ENCODE measurements around the gene ENPP6.
"Not testable (repeated sequence)": the region's sequence is repeated elsewhere in the genome, so short reads cannot be mapped to it uniquely, and the experiment has no call there.

ENPP6 gene

GRCh38 chr4:184234155-184234554 lies 16.5 kb upstream of the ENPP6 start:
- DNase-seq, result no peak

DNA sequence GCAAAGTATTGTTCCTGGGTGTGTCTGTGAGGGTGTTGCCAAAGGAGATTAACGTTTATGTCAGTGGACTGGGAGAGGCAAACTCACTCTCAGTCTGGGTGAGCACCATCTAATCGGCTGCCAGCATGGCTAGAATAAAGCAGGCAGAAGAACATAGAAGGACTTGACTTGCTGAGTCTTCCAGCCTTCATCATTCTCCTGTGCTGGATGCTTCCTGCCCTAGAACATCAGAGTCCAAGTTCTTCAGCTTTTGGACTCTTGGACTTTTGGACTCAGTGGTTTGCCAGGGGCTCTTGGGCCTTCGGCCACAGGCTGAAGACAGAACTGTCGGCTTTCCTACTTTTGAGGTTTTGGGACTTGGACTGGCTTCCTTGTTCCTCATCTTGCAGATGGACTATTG lies 15.3 kb upstream of the ENPP6 start:
- DNase-seq, result no peak

- no peak for DNase-seq
Measured at GRCh38 chr4:184232202-184232601, 14.5 kb upstream of the ENPP6 start.

- no peak for DNase-seq
Measured at GRCh38 chr4:184231573-184231972, 13.9 kb upstream of the ENPP6 start.

GRCh38 chr4:184228056-184228705 lies 10.5 kb upstream of the ENPP6 start:
- no peak for DNase-seq

DNA sequence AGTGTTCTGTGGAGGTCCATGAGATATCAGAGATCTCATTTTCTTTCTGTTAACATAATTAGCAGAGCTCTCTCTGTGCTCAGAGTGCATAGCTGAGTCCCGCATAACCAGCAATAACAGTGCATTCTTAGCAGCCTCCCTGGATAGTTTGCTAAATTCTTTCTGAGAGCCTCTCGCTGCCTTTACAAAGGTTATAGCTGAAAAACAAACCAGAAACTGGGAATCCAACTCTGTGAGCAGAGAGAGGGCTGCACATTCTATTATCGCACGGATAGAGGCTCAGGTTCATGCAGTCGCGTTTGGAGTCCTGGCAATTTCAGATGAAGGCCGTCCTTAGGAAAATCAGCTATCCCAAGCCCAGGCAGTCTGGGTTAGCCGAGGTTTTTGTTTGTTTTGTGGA lies 1.2 kb downstream of the ENPP6 start:
- DNase-seq, result no peak

GRCh38 chr4:184215709-184216328 lies 1.9 kb downstream of the ENPP6 start:
- DNase-seq, result no peak

DNA sequence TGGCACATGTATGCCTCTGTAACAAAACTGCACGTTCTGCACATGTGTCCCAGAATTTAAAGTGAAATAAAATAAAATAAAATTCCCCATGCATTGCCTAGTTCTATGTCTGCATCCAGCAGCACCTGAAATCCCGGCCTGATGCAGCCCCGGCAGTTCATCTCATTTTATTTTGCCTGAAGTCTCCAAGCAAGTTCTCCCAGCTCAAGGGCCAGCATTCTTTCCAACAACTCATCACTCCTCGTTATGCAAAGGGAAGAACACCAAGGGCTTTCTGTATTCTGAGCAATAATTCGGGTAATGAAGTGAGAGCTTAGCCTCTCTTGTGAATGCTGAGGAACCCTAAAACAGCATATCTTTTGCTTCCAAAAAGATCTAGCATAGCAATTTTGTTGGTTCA lies 2.7 kb downstream of the ENPP6 start:
- no peak for DNase-seq

GRCh38 chr4:184207734-184208607 lies 9.7 kb downstream of the ENPP6 start:
- DNase-seq, result not testable (repeated sequence)

- DNase-seq, result no peak
Measured at GRCh38 chr4:184205243-184205642, 12.4 kb downstream of the ENPP6 start.

- DNase-seq, result no peak
Measured at GRCh38 chr4:184203300-184203699, 14.4 kb downstream of the ENPP6 start.

DNA sequence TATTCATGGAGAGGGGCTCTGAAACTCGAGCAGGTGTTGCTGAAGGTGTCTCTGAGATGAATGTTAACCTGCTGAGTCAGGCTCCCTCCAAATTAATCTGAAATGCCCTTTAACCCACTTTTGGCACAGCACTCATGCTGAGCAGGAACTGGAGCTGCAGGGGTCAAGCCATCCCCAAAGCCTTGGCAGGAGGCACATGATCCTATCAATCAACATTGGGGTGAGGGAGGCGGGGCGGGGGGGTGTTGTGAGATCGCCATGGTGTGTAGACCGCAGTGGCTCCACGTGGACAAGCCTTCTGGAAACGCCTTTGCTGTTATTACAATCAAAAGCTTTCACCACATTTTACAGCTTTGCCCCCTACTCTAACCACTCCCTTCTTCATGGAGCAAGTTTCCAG lies 16.5 kb downstream of the ENPP6 start:
- no peak for DNase-seq

DNA sequence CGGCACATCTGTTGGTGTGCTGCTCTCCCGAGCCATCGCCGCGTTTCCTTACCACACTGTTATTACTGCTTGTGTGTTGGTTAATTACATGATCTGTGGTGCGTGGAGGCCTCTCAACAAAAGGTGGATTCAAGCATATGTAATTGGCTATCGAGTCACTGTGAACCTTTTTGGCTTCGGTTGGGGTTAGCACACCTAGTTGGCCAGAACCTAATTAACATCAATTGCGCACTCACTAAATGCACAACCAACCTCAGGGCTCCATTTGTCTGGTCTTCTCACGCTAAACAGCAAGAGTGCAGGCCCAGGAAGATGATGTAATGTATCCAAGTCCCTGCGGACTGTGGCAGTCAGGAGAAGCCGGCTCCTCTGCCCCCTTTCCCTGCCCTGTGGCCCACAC lies 17.4 kb downstream of the ENPP6 start:
- DNase-seq, result no peak

GRCh38 chr4:184199780-184200179 lies 17.9 kb downstream of the ENPP6 start:
- no peak for DNase-seq

DNA sequence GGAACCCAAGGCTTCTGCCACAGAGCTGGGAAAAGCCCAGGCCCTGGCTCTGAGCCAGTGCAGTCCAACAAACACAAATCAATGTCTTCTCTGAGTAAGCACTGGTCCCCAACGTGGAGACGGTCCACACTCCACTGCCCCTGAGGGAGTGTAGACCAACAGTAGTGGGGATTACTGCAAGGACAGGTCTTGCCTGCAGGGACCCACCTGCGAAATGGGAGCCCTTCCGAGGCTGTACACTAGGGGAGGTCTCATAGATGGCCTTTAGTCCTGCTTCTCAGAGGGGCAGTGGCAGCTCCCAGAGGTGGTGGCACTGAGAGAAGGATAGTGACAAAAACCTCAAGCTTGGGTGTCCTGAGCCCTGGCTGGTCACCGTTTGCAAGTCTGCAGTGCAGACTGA lies 19.5 kb downstream of the ENPP6 start:
- no peak for DNase-seq

- DNase-seq, result no peak
Measured at GRCh38 chr4:184197536-184198082, 20.1 kb downstream of the ENPP6 start.

- DNase-seq, result no peak
Measured at GRCh38 chr4:184196730-184197385, 20.8 kb downstream of the ENPP6 start.

DNA sequence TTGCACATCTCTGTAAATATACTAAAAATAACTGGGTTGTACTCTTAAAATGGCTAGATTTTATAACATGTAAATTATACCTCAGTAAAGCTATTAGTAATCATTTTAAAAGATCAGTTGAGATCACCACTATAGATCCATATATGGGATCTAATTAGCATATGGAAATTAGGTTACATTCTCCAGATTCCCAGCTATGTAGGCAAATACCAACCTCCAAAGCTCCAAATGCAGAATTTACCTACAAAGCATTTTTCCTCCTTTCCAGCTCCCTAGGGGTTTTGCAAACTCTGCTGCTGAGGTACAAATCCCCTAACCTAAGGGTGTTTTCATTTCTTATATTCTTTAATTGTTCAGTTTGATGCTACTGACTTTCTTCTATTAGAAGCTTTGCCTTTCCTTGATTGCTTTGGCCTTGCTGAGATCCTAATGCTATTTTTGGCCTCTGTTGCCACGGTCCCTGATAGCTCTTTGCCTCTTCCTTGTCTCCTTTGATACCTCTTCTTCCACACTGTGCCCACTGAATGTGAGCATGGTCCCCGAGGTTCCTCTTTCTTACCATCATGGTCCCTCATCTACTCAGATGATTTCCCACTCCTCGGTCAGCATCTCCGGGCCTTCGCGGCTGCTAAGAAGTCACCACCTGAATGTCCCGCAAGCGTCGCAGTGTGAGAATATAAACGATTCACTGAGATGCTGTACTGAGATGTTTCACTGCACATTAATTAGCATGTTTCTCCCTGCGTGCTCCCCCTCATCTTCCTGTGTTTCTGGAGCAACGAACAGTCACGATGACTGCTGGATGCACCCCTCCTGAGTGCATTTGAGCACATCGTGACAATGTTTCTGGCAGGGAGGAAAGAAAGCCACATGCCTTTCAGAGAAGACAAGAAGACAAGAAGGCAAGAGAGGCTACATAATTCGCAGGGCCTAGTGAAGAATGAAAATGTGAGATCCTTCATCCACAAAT lies 23.8 kb downstream of the ENPP6 start:
- DNase-seq, result no peak

GRCh38 chr4:184192933-184193332 lies 24.7 kb downstream of the ENPP6 start:
- no peak for DNase-seq

- no peak for DNase-seq
Measured at GRCh38 chr4:184191267-184191666, 26.4 kb downstream of the ENPP6 start.

- DNase-seq, result no peak
Measured at GRCh38 chr4:184190711-184191110, 27.0 kb downstream of the ENPP6 start.

- DNase-seq, result no peak
Measured at GRCh38 chr4:184189966-184190365, 27.7 kb downstream of the ENPP6 start.

Data from GOT3 (cell line).